GM11168 (cell line): ENCODE results near the gene REXO1.

Source experiments
- in situ Hi-C: fragments of 300-500 bp; cut with MboI; formaldehyde crosslinking; loops from one replicate; pipeline ENCODE4 v1.12.0; 2022; ENCODE audit warnings: low sequenced_read_pairs; ENCODE audit not compliant: unreplicated experiment

REXO1 gene

DNA sequence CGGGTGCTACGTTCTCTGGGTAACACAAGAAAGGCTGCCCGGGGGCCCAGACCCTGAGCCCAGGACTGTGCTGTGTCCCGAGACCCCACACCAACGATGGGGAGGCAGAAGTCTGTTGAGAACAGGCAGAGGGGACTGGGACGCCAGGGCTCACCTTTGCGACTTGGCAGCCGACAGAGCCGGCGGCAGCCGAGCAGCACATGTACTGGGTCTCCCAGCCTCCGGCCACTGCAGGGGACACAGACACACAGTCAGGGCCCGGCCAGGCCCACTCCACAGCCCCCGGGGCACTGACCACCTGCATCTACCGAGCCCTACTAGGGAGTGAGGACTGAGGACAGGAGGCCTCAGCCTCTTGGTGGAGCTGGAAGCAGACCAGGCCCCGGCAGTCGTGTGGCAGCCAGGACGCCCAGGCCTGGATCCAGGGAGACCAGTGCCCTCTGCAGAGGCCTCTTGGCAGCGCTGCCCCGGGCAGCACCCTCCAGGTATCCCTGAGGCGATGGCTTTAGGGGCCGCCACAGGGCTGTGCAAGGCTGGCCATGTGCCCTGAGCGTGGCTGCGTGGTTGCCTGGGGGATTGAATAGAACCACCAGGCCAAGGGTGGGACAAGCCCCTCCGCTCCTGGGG is 30.6 kb downstream of the REXO1 start:
- in situ Hi-C loops = no loop called here

DNA sequence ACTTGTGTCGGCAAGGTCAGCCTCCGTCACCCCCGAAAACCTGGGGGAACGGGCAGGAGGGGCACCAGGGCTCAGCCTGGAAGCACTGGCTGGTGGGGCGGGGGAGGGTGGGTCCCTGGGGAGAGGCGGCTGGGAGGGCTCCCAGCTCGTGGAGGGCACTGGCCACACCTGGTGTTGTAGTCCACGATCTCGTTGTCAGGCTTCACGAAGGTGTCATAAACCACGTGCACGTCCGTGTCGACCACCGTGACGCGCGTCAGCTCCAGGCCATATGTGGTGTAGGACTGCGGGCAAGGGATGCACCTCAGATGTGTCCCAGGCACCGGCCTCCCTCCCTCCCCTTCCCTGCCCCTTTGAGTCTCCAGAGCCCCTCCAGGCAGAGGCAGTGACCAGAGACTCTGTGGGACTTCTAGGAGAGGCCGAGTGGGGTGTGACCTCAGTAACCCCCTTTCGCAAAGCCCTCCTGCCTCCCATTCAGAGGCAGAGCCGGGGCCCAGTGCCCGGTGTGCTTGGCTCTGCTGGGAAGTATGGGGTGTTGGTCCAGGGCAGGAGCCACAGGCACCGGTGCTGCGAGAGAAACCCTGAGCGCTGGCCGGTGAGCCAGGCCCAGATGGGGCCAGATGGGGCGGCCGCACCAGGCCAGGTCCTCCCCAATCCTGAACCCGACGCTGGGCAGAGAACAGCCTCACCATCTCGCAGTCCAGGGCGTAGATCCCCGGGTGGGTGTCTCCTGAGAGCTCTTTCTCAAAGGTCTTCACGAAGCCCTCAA is 31.6 kb downstream of the REXO1 start:
- in situ Hi-C loops = no loop called here

- in situ Hi-C loops = no loop called here
Observed at GRCh38 chr19:1815605-1816529, 32.4 kb downstream of the REXO1 start.

GRCh38 chr19:1814833-1815604 is 33.3 kb downstream of the REXO1 start:
- in situ Hi-C loops = no loop called here

GRCh38 chr19:1814391-1814790 is 33.9 kb downstream of the REXO1 start:
- in situ Hi-C loops = no loop called here

DNA sequence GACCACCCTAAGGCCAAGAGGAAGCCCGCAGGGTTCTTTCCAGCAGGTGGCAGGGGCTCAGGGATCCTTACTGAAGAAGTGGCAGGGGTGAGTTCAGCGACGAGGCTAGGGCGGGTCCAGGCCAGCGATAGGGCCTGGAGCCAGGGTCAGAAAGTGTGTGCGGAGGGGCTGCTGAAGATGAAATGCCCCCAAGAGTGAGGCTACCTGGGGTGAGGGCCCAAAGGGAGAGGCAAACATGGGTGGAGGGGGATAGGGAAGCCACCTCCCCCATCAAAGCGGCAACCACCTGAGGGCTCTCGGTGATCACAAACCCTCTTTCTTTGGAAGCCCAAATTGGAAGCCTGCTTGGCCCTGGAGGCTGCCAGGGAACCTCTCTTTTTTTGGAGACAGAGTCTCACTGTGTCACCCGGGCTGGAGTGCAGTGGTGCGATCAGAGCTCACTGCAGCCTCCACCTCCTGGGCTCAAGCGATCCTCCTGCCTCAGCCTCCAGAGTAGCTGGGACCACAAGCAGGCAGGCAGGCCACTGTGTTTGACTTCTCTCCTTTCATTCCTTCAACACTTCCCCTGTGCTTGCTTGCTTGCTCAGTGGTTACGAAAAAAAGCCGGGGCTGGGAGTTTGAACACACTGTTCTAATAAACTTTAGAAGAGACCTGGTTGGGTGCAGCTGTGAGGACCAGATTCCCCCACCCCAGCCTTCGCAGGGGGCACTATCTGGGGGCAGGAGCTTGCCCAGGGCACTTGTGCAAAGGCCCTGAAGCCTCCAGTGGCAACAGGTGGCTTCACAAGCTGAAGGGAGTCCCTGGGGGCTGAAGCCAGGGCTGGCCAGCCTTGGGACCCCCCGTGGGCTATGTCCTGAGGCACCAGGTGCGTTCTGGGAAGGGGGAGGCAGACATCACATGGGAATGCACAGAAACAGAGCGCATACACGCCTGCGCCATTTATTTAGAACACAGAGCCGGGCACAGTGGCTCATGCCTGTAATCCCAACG is 34.8 kb downstream of the REXO1 start:
- in situ Hi-C loops = no loop called here

DNA sequence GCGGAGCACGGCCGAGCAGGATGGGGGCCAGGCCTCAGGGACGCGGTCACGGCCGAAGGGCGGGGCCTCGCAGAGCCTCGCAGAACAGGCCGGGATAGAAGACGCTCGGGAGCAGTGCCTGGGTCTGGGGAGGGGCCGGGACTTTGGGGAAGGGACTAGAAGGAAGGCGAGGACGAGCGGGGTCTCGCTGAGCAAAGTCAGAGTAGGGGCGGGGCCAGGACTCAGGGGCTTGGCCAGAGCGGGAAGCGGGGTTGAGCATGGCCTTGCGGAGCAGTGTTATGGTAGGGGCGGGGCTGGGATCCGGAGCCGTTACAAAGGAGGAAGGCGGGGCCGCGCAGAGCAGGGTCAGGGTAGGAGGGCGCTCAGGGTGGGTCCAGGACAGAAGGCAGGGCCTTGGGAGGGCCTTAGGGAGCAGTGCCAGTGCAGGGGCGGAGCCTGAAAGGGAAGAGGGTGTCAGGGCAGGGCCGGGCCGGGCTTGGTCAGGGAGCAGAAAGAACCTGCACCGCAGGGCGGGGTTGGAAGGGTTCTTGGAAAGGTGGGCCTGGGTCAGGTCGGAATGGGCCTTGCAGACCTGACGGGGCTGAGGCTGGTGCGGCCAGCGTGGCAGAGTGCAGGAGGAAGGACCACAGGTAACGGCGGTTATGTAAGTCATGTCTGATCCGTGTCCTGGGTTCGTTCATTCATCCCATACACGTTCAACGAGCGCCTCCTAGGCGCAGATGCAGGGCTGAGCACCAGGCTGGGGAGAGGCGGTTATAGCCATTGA is 35.7 kb downstream of the REXO1 start:
- in situ Hi-C loops = no loop called here

DNA sequence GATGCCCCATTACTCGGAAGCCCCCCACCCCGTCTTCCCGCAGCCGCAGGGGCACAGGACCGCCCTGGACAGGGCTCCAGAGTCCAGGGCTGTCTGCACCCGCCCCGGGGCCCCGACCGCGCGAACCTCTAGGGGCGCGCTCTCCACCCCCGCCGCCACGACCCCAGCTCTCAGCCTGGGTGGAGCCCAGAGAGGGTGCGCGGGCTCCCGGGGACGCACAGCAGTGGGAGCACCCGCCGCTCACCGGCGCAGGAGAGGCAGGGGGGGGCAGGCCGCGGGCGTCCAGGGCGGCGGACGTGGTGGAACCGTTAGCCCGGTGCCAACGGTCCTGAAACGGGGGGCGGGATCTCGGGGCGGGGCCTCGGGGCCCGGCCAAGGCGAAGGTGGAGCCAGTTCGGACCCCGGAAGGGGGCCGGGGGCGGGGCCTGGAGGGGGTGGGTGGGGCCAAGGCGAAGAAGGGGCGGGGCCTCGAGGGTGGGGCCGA is 36.3 kb downstream of the REXO1 start, which contains the start of gene ATP8B3:
Gene ATP8B3 (minus strand): TSS at position 335 of the 484 bp plus-strand sequence. CDS start 540 bp downstream, outside the sequence.
- in situ Hi-C loops = no loop called here

DNA sequence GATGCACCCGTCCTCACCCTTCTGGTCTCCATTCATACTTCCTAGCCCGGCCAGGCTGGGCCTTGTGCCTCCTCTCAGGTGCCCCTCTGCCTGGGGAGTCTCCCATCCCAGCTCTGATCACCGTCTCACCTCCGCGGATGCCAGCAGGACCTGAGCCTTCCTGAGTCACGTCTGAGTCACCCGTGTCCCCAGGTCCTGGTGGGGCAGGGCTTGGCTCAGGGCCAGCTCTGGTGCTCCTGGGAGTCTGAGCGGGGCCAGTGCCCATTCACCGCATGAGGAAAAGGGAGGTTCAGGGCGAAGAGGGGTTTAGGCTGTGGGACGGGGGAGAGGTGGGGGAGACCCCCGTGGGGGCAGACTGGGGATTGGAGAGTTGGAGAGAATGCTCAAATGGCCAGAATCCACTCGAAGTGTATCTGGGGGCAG is 36.8 kb downstream of the REXO1 start:
- in situ Hi-C loops = no loop called here

DNA sequence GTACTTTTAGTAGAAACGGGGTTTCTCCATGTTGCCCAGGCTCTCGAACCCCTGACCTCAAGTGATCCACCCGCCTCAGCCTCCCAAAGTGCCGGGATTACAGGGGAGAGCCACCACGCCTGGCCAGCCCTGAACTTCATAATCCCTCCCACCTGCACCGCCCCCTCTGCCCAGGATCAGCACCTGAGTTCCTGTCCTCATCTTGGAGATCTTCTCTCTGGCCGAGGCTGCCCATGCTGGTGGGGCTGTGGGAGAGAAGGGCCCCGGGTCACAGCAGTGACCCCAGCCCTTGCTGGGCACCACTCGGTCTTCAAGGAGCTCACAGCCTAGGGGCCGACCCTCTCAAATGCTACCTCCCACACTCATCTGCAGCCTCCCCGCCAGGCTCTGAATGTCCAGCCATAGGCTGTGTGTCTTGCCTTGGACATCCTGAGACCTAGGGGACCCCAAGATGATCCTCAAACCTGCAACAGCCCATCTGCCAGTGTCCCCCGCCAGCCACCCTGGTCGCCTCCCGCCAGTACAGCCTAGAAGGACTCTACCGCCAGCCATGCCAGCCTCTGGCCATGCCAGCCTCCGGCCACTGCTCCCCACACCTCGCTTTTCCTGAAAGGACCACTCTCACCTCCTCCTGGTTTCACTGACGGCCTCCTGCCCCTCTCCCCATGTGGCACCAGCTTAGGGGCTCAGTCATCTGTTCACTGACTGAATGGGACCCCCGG is 37.7 kb downstream of the REXO1 start:
- in situ Hi-C loops = no loop called here

- in situ Hi-C loops = no loop called here
Observed at GRCh38 chr19:1809678-1810077, 38.6 kb downstream of the REXO1 start.

- in situ Hi-C loops = no loop called here
Observed at GRCh38 chr19:1808395-1808731, 39.9 kb downstream of the REXO1 start.

GRCh38 chr19:1807695-1808394 is 40.4 kb downstream of the REXO1 start:
- in situ Hi-C loops = no loop called here

- in situ Hi-C loops = no loop called here
Observed at GRCh38 chr19:1807030-1807694, 41.1 kb downstream of the REXO1 start.

DNA sequence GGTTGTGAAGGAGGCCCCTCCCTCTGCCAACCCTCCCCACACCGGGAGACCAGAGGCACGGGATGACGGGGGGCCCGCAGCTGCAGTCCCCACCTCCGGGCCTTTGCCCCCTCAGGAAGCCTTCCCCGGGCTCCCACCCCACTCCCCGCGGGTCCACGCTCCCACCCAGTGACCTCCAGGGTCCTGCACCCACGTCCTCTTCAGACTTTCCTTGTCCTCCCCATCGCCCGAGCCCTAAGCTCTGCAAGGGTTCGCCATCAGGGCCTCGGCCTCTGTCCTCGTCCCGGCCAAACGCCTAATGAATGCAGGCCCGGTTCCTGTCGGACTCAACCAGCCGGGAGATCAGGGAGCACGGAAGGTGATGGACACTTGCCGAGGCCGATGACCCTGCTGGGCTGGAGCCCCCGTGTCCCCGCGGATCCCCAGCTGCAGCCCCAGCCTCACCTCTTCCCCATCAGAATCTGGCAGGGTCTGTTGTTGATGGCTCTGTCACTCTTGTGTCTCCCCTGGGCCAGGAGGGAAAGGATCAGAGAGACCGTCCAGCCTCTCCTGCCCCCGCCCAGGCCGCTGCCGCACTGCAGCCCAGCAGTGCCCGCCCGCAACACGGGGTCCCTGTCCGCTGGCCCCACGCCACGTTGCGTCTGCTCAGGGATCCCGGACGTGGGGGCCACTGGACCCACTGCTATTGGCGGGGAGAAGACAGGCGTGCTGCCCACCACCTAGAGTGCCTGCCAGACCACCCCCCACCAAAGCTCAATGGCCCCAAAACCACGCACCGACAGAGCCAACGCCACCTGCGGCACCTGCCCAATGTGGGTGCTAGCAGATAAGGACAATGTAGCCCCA is 41.9 kb downstream of the REXO1 start:
- in situ Hi-C loops = no loop called here
